ENCODE measurements around the gene DCAF6. TPM values are rescaled to one million over a fixed set of nuclear protein-coding genes. Genes with fewer than 3 reads are reported as not detected.

Gene DCAF6
- total RNA-seq, 1 experiment from 2014 or later, result 46.2 TPM

Small RNAs within 50 kb of the gene (small RNA-seq; reads per million reads assigned to genes)
- 0 reads per million in 2 experiments for gene MIR1255B2

Other genes starting within 250 kb of the DCAF6 start
- 103 and 106 TPM in 2 replicates for gene MPZL1, start 214.7 kb upstream of the DCAF6 start, total RNA-seq (2014; rRNA removed; shearing (Covaris generic))
- 0.72 TPM in 1 of 2 replicates, not detected in the other for gene ADCY10, start 22.5 kb upstream of the DCAF6 start, total RNA-seq (2014; rRNA removed; shearing (Covaris generic))
- gene MPC2, start 389 bp downstream of the DCAF6 start, total RNA-seq (2014; rRNA removed; shearing (Covaris generic)), result 80.3 and 82.7 TPM in 2 replicates
- 2.1 and 2.8 TPM in 2 replicates for gene GPR161, start 200.2 kb downstream of the DCAF6 start, total RNA-seq (2014; rRNA removed; shearing (Covaris generic))
- gene TIPRL, start 242.3 kb downstream of the DCAF6 start, total RNA-seq (2014; rRNA removed; shearing (Covaris generic)), result 76.0 and 77.7 TPM in 2 replicates

Measured in NCI-H460 (cell line).